G401.6 (cell line): ENCODE results near the gene PRRT2.
"Not testable (repeated sequence)": the region's sequence is repeated elsewhere in the genome, so short reads cannot be mapped to it uniquely, and the experiment has no call there.

ENCODE experiments used
- FAIRE-seq: peaks from 2 replicates; lab custom pipeline; 2012; peaks lifted over from hg19 to GRCh38; lab: Jason Lieb, UNC

The PRRT2 gene

DNA sequence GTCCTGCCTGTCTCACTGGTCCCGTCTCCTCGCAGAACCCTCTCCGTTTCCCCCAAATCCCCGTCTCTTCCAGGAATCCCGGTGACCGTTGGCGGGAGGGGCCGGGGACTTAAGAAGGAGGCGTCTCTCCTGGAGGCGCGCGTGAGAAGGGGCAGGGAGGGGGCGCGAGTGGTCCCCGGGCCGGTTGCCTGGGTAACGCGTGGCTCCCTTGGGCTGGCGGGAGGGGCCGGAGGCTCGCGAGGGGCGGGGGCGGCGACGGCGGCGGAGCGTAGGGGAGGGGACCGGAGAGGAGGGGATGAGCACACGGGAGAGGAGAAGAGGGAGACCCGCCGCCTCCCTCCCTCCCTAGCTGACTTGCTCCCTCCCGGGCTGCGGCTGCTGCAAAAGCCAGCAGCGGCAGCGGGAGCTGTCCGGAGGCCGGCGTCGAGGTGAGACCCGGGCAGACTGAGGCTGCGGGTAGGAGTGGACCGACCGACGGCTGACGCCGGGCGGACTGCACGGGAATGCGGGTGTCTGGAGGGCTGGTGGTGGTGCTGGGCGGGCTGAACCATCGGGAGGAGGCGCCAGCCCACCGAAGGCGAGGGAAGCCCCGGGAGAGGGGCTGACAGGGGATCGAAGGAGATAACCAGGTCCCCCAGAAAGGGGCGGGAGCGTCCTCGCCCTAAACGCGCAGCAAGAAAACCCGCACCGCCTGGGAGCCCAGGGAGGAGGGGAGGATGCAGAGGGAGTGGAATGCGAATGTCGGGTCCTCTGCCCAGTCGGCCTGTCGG lies at the start of gene PRRT2:
Gene PRRT2 (plus strand): TSS at position 298 of the 770 bp plus-strand sequence. CDS start 862 bp downstream, outside the sequence.
- FAIRE-seq: no peak

DNA sequence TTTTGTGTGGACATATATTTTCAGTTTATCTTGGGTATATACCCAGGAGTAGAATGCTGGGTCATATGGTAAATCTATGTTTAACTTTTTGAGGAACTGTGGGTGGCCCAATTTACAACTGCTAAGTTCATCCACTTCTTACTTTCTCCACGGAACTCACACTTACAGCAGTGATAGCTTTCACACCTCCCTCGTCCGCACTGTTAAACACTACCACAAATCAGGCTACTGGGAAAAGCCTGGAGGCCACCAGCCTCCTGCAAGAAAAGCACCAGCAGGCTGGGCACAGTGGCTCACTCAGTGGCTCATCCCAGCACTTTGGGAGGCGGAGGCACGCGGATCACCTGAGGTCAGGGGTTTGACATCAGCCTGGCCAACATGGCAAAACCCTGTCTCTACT lies 48.7 kb upstream of the PRRT2 start:
- FAIRE-seq: no peak

DNA sequence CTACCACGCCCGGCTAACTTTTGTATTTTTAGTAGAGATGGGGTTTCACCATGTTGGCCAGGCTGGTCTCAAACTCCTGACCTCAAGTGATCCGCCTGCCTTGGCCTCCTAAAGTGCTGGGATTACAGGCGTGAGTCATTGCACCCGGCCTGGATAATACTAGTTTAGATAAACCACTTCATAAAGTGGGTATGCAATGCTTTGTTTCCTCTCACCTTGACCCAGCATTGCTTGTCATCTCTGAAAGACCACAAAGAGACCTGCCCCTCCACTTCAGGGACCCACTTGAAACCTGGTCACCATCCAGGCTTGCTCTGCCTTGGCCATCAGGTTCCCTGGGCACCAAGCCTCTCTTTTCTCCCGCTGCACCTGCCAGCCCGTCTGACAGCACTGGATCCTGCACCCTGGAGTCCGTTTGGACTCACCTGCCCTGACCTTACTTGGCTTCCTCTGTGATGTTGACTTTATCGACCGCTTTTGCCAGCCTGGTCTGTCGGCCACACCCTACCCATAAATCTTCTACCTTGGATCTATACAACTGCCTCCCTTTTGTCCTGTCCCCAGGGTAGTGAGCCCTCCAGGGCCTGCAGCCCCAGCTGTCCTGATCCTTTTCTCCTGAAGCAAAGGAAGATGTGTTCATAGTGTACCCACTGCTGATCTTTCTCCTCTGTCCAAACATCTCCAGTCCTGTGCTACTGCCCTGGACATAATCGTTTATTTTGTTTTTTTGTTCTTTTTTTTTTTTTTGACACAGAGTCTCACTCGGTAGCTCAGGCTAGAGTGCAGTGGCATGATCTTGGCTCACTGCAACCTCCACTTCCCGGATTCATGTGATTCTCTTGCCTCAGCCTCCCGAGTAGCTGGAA lies 46.6 kb upstream of the PRRT2 start:
- FAIRE-seq: no peak

DNA sequence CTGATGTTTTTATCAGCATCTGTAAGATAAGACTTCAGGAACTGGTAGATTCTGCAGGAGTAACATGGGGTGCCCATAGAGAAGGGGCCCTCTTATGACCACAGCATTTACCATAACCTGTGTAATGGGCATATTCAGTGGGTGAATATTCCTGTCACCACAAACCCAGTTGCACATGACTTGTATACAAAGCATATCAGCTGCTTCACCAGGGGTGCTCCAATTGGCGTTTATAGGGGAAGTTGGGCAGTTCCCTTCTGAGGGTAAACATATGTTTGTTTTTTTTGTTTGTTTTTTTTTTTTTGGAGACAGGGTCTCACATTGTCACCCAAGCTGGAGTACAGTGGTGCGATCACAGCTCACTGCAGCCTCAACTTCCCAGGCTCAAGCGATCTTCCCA lies 45.4 kb upstream of the PRRT2 start:
- no peak for FAIRE-seq

DNA sequence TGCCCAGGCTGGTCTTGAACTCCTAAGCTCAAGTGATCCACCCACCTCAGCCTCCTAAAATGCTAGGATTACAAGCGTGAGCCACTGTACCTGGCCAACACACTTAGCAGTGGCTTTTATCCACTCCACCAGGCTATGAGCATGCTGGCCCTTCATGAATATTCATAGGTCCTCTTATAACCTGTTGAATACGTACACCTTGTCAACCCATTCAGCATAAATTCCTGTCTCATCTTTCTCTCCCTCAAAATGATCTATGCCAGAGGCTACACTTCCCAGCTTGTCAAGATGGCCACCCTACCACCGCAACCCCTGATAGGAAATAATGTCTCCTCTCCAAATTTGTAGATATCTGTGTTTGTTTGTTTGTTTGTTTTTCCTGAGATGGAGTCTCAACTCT lies 44.9 kb upstream of the PRRT2 start:
- FAIRE-seq: no peak

DNA sequence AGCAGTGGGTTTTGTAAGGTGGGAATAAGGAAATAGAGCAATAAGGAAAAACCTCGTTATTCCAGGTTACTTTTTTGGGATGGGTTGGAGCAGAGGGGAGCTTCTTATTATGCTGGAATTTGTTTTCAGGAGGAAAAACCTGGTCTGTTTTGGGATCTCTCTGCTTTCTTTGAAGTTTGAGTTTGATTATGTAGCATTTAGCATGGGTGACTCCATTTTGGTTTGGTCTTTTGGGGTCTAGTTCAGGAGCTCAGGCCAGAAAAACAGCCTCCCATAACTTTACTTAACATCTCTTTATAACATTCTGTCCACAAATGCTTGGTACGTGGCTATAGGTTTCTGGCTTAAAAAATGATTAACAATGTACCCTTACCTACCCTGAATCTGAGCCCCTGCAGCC lies 42.5 kb upstream of the PRRT2 start:
- no peak for FAIRE-seq

DNA sequence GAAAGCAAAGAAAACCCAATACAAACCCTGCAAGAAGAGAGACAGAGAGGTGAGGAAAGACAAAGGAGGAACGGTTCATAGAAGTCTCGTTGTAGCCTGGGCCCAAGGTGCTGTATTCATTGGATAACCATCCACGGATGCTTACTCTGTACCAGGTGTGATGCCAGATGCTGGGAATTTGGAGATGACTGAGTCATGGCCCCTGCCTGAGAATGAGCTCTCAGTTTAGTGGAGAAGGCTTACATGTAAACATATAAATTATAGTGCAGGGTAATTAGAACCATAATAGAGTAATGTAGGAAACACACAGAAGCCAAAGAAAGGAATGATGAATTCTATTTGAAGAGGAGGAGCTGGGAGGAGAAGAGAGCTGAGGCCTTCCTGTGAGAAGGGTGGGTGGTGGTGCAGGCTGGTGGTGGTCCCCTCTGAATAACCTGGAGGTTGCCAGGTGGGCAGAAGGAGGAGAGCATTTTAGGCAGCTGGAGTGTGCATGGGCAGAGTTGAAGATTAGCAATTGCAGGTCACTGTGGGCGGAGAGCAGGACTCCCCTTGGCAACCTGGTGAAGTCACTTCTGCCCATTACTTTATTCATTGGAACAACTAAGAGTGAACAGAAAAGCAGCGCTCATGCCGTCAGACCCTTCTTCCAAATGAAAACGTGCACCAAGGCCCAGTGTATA lies 41.6 kb upstream of the PRRT2 start:
- no peak for FAIRE-seq

DNA sequence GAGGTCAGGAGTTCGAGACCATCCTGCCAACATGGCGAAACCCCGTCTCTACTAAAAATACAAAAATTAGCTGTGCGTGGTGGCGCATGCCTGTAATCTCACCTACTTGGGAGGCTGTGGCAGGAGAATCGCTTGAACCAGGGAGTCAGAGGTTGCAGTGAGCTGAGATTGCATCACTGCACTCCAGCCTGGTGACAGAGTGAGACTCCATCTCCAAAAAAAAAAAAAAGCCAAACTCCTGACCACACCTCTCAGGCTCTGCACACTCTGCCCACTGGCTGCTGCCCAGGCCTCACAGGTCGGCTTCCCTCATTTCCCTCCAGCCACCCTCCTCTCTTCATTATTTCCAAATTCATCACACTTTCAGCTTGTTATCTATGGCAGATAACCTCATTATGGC lies 39.7 kb upstream of the PRRT2 start:
- FAIRE-seq: not testable (repeated sequence)

DNA sequence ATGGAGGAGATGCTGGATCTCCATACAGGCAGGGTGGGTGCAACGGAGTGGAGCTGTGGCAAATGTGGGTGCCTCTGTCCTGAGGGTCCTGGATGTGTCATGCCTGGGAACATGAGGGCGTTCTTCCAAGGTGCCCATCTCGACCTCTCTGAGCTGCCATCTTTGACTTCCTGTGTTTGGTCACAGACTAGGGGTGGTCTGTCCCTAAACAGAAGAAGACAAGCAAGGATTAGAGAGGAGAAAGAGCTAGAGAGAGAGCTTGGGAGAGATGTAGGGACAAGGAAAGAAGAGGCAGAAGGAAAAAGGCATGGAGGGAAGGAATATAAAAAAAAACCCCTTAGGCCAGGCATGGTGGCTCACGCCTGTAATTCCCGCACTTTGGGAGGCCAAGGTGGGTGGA lies 37.3 kb upstream of the PRRT2 start:
- FAIRE-seq: no peak

DNA sequence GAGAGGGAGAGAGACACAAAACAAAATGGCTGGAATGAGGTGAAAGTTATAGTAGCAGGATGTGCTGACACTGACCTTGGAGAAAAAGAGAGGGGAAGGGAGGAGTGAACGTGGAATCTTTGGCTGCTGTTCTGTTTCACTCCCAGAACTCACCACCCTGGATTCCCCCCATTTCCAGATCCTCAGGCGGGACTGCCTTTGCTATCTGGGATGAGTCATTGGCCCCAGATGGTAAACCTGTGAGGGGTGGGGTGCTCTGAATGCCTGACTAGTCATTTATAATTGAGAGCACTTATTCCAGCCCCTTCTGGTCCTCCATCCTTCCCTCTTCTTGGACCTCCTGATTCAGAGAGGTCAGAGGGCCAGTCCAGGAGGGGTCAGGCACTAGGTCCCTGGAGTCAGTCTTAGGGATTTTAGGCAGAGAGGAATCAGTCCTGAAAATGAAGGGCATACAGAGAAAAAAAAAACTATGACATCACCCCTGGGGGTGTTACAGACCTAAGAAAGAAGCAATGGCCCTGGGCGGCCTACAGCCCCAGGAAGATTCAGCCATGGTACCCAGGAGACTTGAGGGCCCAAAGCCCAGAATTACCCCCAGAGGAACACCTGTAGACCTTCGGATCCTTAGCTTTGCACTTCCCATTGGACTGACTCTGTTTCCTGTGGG lies 36.1 kb upstream of the PRRT2 start:
- no peak for FAIRE-seq

DNA sequence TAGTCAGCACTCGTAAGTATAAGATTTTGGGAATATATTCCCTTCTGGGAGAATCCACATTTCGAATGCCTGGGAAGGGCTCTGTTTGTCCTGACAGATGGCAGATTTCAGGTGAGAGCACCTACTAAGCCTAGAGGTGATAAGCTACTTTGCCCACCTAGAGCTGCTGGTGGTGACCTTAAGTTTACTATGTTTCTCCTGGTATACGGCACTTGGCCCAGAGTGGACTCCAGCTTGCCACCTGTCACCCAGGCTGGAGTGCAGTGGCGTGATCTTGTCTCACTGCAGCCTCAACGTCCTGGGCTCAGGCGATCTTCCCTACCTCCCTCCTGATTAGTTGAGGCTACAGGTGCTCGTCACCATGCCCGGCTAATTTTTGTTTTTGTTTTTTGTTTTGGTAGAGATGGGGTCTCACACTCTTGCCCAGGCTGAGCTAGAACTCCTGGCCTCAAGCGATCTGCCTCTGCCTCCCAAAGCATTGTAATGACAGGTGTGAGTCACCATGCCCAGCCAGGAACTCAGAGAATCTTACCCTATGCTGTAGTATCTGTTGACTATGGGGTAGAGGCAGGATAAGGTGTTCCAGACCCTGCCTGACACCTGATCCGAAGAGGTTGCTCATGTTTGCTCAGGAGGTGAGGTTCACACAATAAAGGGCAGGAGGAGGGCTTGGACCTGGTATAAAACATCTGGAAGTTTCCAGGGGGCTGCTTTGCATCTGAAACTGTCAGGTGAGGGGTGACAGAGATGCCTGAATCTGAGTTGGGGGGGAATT lies 34.2 kb upstream of the PRRT2 start, which contains the start of gene ZG16:
Gene ZG16 (plus strand): TSS at position 681 of the 775 bp plus-strand sequence. CDS start 1,011 bp downstream, outside the sequence.
- FAIRE-seq: no peak

DNA sequence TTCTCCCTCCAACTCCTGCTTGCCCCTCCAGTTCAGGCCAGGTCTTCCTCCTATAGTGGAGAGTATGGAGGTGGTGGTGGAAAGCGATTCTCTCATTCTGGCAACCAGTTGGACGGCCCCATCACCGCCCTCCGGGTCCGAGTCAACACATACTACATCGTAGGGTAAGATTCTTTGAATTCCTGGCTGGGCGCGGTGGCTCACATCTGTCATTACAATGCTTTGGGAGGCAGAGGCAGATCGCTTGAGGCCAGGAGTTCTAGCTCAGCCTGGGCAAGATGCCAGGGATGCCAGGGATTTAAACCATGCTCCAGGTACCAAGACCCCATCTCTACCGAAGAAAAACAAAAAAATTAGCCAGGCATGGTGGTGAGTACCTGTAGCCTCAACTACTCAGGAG lies 32.5 kb upstream of the PRRT2 start:
- no peak for FAIRE-seq

DNA sequence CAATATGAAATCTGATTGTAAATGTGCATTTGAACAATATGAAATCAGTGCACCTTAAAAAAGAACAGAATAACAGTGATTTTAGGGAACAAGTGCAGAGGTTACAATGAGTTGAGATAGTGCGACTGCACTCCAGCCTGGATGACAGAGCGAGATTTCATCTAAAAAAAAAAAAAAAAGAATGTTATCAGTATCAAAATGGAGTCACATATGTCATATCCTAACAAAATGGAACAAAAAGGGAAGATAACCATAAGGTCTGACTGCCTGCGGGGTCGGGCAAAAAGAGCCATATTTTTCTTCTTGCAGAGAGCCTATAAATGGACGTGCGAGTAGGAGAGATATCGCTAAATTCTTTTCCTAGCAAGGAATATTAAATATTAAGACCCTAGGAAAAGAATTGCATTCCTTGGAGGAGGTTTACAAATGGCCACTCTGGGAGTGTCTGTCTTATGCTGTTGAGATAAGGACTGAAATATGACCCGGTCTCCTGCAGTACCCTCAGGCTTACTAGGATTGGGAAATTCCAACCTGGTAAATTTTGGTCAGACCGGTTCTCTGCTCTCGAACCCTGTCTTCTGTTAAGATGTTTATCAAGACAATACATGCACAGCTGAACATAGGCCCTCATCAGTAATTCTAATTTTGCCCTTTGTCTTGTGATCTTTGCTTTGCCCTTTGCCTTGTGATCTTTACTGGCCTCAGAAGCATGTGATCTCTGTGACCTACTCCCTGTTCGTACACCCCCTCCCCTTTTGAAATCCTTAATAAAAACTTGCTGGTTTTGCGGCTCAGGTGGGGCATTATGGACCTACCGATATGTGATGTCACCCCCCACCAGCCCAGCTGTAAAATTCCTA lies 28.7 kb upstream of the PRRT2 start:
- FAIRE-seq: not testable (repeated sequence)

DNA sequence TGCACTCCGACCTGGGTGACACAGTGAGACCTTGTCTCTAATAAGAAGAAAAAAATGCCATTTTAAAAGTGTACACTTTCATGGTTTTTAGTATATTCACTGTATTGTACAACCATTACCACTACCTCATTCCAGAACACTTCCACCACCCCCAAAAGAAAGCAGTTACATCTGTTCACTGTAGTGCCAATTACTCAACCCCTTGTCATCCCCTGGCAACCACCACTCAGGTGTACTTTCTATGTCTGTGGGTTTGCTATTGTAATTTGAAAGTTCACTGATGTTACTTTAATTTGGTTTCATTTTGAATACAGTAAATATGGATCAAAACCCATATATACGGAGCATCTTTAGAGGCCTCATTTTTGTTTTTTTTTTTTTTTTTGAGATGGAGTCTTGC lies 27.8 kb upstream of the PRRT2 start:
- no peak for FAIRE-seq

DNA sequence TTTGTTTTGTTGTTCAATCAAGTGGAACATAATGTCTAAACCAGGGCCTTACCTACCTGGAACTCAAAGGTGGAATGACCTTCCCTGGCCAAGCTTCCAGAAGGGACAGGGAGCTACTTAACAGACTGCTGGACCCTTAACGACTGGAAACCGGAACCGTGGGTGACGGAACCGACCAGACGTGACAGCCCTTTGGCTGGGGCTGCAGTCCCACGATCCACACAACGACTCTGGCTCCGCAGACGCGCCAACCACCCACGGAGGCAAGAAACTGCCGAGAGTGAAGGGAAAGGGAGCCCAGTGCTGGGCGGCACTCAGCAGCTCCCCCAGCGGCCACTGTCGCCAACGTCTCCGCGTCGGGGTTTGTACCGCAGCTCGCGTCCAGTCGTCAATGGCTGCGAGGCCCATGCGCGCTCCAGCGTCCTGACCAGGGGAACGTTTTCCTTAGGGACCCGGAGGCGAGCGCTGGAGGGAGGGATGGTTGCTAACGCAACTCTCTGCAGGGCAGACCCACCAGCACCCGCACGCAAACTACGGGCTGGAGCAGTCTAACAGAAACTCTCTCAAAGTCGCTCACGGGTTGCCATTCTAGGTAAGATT lies 27.0 kb upstream of the PRRT2 start:
- no peak for FAIRE-seq

DNA sequence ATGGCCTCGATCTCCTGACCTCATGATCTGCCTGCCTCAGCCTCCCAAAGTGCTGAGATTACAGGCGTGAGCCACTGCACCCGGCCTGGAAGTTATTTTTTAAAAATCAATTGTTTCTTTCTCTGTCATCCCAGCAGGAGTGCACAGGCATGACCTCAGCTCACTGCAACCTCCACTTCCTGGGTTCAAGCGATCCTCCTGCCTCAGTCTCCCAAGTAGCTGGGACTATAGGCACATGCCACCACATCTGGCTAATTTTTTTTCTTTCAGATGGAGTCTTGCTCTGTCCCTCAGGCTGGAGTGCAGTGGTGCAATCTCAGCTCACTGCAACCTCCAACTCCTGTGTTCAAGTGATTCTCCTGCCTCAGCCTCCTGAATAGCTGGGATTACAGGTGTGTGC lies 24.8 kb upstream of the PRRT2 start:
- not testable (repeated sequence) for FAIRE-seq

DNA sequence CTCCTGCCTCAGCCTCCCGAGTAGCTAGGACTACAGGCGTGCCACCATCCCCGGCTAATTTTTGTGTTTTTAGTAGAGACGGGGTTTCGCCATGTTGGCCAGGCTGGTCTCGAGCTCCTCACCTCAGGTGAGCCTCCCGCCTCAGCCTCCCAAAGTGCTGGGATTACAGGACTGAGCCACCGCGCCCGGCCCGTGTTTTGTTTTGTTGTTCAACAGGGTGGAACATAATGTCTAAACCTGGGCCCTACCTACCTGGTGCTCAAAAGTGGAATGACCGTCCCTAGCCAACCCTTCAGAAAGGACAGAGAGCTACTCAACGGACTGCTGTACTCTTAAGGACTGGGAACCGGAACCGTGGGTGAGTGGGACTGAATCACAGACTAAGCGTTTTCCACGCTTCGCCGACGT lies 22.2 kb upstream of the PRRT2 start:
- no peak for FAIRE-seq

DNA sequence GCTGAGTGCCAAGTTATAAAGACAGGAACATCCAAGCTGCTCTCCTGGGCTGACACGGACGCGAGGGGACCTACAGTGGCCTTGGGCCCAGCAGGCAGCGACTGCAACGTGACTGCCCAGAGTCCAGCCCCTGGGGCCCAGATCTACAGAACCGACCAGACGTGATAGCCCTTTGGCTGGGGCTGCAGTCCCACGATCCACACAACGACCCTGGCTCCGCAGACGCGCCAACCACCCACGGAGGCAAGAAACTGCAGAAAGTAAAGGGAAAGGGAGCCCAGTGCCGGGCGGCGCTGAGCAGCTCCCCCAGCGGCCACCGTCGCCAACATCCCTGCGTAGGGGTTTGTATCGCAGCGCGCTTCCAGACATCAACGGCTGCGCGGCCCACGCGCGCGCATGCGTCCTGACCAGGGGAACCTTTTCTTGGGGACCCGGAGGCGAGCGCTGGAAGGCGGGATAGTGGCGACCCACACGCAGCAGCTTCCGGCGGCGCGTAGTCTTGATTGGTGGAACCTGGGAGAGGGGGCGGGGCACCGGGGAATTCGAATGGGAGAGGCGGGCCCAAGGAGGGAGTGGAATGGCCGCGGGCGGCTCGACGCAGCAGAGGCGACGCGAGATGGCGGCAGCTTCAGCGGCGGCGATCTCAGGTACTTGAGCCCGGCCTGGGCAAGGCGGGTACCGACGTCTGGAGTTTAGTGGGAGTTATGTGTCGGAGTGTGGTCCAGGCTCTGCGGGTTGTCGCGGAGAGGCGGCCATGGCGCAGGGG lies 21.6 kb upstream of the PRRT2 start, which contains the start of gene KIF22:
Gene KIF22 (plus strand): TSS at position 569 of the 766 bp plus-strand sequence. CDS start 9 bp downstream, at position 578.
- peak; percentile 87 for FAIRE-seq
